Measurements from ENCODE around the gene ILDR1. TPM values are rescaled to one million over a fixed set of nuclear protein-coding genes. Genes with fewer than 3 reads are reported as not detected.

ILDR1 gene
- total and polyA plus RNA-seq, 10 of the 15 experiments (the other 5 are each of a cell fraction or from before 2014, with no cell fraction given), result 1.3 to 12.0 (median 7.0) TPM

- Histone ChIP-seq H3K4me1 (ENCODE audit: control insufficient read depth, insufficient read depth, low read length) (peaks cover 4% of the 10 kb centered on the region; the same call in 1 of the 2 replicates), H2AFZ (ENCODE audit: control insufficient read depth, low read depth, low read length) (no peak overlapping the region), H3K27me3 (replicated peaks in 1 of 2; ENCODE audit: control insufficient read depth in 2 of 2, insufficient read depth in 2 of 2, low read length in 1 of 2) (no peaks in the 10 kb centered on the region), H3K36me3 (ENCODE audit: control insufficient read depth in 2 of 2, insufficient read depth in 2 of 2, low read length in 1 of 2) (no peaks in the 10 kb centered on the region), H3K9ac (ENCODE audit: control insufficient read depth, insufficient read depth, low read length) (no peak overlapping the region), H3K4me3 (no peak overlapping the region), H3K4me2 (ENCODE audit: control insufficient read depth, insufficient read depth) (no peak overlapping the region), H4K20me1 (ENCODE audit: control insufficient read depth, insufficient read depth) (no peaks in the 10 kb centered on the region), H3K9me3 (replicated peaks; ENCODE audit: control insufficient read depth, insufficient read depth, low read length) (no peaks in the 10 kb centered on the region; the same call in 2 of the 3 replicates), H3K27ac (ENCODE audit: control insufficient read depth, insufficient read depth) (no peak overlapping the region), H3K79me2 (ENCODE audit: control insufficient read depth, insufficient read depth, low read length) (no peaks in the 10 kb centered on the region)
- SMC1A ChIA-PET (ENCODE audit: uncharacterized antibody, unreplicated experiment), result interaction anchor here (0.9 to 1.0 kb wide), 2 partner anchors 15 to 37 kb away, joined by 3 read pairs; no protein-coding TSS in a partner anchor
- intact Hi-C loops (cut with micrococcal nuclease; ENCODE audit: unreplicated experiment), result no loop called here
- FAIRE-seq, result no peak
- CTCF ChIA-PET, result no interaction called here
- no TSS peak for BruUV-seq (replicated peaks)
- POLR2A ChIA-PET, result interaction anchor here (0.6 kb wide), 2 partner anchors 299 to 641 kb away, joined by 3 to 5 read pairs; no protein-coding TSS in a partner anchor
- no peak for ATAC-seq
- in situ Hi-C loops (cut with MboI), result no loop called here
- no peak for DNase-seq (ENCODE audit: low read depth, low spot score)
- peak; percentile 66; the same call in 1 of the 2 replicates for TF ChIP-seq SPI1 (IDR thresholded peaks at IDR 0.05; ENCODE audit: borderline replicate concordance, insufficient read depth, low read depth, low read length)
- peak; percentile 14; the same call in 1 of the 2 replicates for TF ChIP-seq ATF7 (IDR thresholded peaks at IDR 0.05; ENCODE audit: low read depth)
- TF ChIP-seq, protein P1, sequence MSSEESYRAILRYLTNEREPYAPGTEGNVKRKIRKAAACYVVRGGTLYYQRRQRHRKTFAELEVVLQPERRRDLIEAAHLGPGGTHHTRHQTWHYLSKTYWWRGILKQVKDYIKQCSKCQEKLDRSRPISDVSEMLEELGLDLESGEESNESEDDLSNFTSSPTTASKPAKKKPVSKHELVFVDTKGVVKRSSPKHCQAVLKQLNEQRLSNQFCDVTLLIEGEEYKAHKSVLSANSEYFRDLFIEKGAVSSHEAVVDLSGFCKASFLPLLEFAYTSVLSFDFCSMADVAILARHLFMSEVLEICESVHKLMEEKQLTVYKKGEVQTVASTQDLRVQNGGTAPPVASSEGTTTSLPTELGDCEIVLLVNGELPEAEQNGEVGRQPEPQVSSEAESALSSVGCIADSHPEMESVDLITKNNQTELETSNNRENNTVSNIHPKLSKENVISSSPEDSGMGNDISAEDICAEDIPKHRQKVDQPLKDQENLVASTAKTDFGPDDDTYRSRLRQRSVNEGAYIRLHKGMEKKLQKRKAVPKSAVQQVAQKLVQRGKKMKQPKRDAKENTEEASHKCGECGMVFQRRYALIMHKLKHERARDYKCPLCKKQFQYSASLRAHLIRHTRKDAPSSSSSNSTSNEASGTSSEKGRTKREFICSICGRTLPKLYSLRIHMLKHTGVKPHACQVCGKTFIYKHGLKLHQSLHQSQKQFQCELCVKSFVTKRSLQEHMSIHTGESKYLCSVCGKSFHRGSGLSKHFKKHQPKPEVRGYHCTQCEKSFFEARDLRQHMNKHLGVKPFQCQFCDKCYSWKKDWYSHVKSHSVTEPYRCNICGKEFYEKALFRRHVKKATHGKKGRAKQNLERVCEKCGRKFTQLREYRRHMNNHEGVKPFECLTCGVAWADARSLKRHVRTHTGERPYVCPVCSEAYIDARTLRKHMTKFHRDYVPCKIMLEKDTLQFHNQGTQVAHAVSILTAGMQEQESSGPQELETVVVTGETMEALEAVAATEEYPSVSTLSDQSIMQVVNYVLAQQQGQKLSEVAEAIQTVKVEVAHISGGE (CRISPR knock-in tag; IDR thresholded peaks at IDR 0.05), result no peak
- 58% methylated on average over 3 of the region's 3 CpGs for WGBS (ENCODE audit: insufficient coverage, insufficient replicate concordance, low lambda C conversion rate, missing lambda C conversion rate)
- RAD21 ChIA-PET (ENCODE audit: unreplicated experiment), result interaction anchor here (0.6 to 1.0 kb wide), 2 partner anchors 52 to 295 kb away, joined by 3 read pairs; no protein-coding TSS in a partner anchor
Measured at GRCh38 chr3:121958801-121959200, 63.2 kb downstream of the ILDR1 start.
